K562 (cell line): Measurements from ENCODE around the gene TOR1AIP1. TPM values are rescaled to one million over a fixed set of nuclear protein-coding genes. Genes with fewer than 3 reads are reported as not detected.

Experiments
- ATAC-seq: fragments of 200-7000 bp; cut with Tn5 transposase; 3 replicates; pipeline ENCODE4 v1.9.1; 2020; ENCODE audit warnings: moderate library complexity
- BruUV-seq: library from RNA; stranded (reverse); fragments of 400-500 nt; replicated peaks from 2 replicates; lab custom pipeline; 2021; lab: Mats Ljungman, UMichigan
- CTCF ChIA-PET: fragments of 300-600 bp; formaldehyde crosslinking; extraction: SDS; loops from one replicate; lab custom pipeline; 2021; ENCODE audit warnings: low intra/inter-chr PET ratio; lab: Yijun Ruan, JAX
- POLR2A ChIA-PET: fragments of 300-600, 350-650 bp; sonication (Branson Sonifier 250); formaldehyde crosslinking; extraction: SDS; loops from one replicate; lab custom pipeline; 2021; ENCODE audit warnings: antibody characterized with exemption, inconsistent platforms; lab: Yijun Ruan, JAX
- DNase-seq, 4 experiments: peaks; one replicate each; pipeline versions ENCODE4 v3.0.0 to v3.0.0-alpha.2; 2011 to 2018; ENCODE audit warnings: low spot score in 3 of 4, mixed read lengths in 3 of 4; ENCODE audit errors: extremely low read depth in 1 of 4
- FAIRE-seq: peaks from 2 replicates; lab custom pipeline; 2011; peaks lifted over from hg19 to GRCh38; lab: Jason Lieb, UNC
- H2AFZ ChIP-seq: 2 replicates; pipeline ENCODE4 v1.6.0; 2011; ENCODE audit warnings: low read depth, low read length, control low read depth, inconsistent platforms
- H3K27ac ChIP-seq: fragments of 200-600 bp; 3 replicates; pipeline ENCODE4 v1.8.0; 2011; ENCODE audit warnings: low read depth, mild to moderate bottlenecking, control low read depth, inconsistent platforms, low read length, moderate library complexity, mixed read lengths; ENCODE audit errors: extremely low read depth
- H3K27me3 ChIP-seq, 2 experiments: fragments of 300-600 bp in 1 of 2; 2 replicates in 1 of 2; 3 replicates in 1 of 2; pipeline versions ENCODE4 v1.6.0 to v1.8.0; 2011; ENCODE audit warnings: inconsistent platforms in 2 of 2, low read length in 2 of 2, mild to moderate bottlenecking in 1 of 2, mixed read lengths in 1 of 2, moderate library complexity in 1 of 2; ENCODE audit not compliant: control insufficient read depth in 2 of 2, insufficient read depth in 2 of 2
- H3K36me3 ChIP-seq: fragments of 300-600 bp; 3 replicates; pipeline ENCODE4 v1.8.0; 2011; ENCODE audit warnings: mild to moderate bottlenecking, low read length, inconsistent platforms; ENCODE audit not compliant: control insufficient read depth, insufficient read depth
- H3K4me1 ChIP-seq, 2 experiments: fragments of 200-600 bp in 1 of 2; replicated peaks in 1 of 2; 2 replicates in 1 of 2; 3 replicates in 1 of 2; pipeline versions ENCODE4 v1.5.1 to v1.8.0; 2011; ENCODE audit warnings: inconsistent platforms in 2 of 2, low read length in 2 of 2, mild to moderate bottlenecking in 1 of 2, mixed read lengths in 1 of 2, moderate library complexity in 1 of 2; ENCODE audit not compliant: control insufficient read depth in 2 of 2, insufficient read depth in 2 of 2
- H3K4me2 ChIP-seq: 2 replicates; pipeline ENCODE4 v1.6.1; 2011; ENCODE audit warnings: low read length, control low read depth, inconsistent platforms, mixed read lengths; ENCODE audit not compliant: insufficient read depth
- H3K4me3 ChIP-seq: fragments of 200-600 bp; sonication (generic), shearing (Covaris generic); 2 replicates; pipeline ENCODE4 v1.5.1; 2016; ENCODE audit warnings: control low read depth, inconsistent platforms
- H3K79me2 ChIP-seq: fragments of 200-600 bp; 3 replicates; pipeline ENCODE4 v1.8.0; 2011; ENCODE audit warnings: low read length, inconsistent platforms; ENCODE audit not compliant: control insufficient read depth, insufficient read depth
- H3K9ac ChIP-seq, 2 experiments: 2 replicates each; pipeline versions ENCODE4 v1.6.0 to v1.6.1; 2011; ENCODE audit warnings: low read depth in 2 of 2, low read length in 2 of 2, control low read depth in 1 of 2, inconsistent platforms in 1 of 2, mild to moderate bottlenecking in 1 of 2, mixed read lengths in 1 of 2; ENCODE audit not compliant: insufficient read depth in 1 of 2
- H3K9me1 ChIP-seq: one replicate; pipeline ENCODE4 v1.6.0; 2011; ENCODE audit warnings: inconsistent platforms, mild to moderate bottlenecking, low read length, moderate library complexity; ENCODE audit not compliant: control insufficient read depth, insufficient read depth
- H3K9me3 ChIP-seq: replicated peaks from 2 replicates; pipeline ENCODE4 v1.5.1; 2011; ENCODE audit warnings: low read depth, low read length, inconsistent platforms; ENCODE audit not compliant: control insufficient read depth, insufficient read depth
- H4K20me1 ChIP-seq: replicated peaks from 2 replicates; pipeline ENCODE4 v1.6.1; 2011; ENCODE audit warnings: low read length, inconsistent platforms, mixed read lengths; ENCODE audit not compliant: control insufficient read depth, insufficient read depth
- CC2D1A ChIP-seq: fragments of 450-650 bp; IDR thresholded peaks from 2 replicates; pipeline ENCODE4 v1.6.1; 2017; ENCODE audit warnings: mild to moderate bottlenecking
- CSDE1 ChIP-seq, 2 experiments: fragments of 450-650 bp; IDR thresholded peaks; 2 replicates each; pipeline ENCODE4 v1.6.1; 2016; ENCODE audit warnings: mild to moderate bottlenecking in 1 of 2
- GTF2F1 ChIP-seq: IDR thresholded peaks from 2 replicates; pipeline ENCODE4 v1.6.1; 2011; ENCODE audit warnings: low read depth, low read length, improper control_type of control experiment
- HES1 ChIP-seq: fragments of 450-650 bp; IDR thresholded peaks from 2 replicates; pipeline ENCODE4 v1.6.1; 2016; ENCODE audit warnings: low read depth, mild to moderate bottlenecking, moderate library complexity
- HSF4 ChIP-seq: fragments of 250-450 bp; sonication (Bioruptor Pico); IDR thresholded peaks from 2 replicates; pipeline ENCODE4 v2.1.2; 2022; ENCODE audit warnings: mild to moderate bottlenecking, moderate library complexity, borderline replicate concordance
- NCOA2 ChIP-seq, 2 experiments: fragments of 450-650 bp; IDR thresholded peaks; 2 replicates each; pipeline ENCODE4 v1.6.1; 2018; ENCODE audit warnings: mild to moderate bottlenecking in 2 of 2, moderate library complexity in 1 of 2; ENCODE audit not compliant: partially characterized antibody in 2 of 2
- NEUROD1 ChIP-seq: fragments of 150-350 bp; IDR thresholded peaks from 2 replicates; pipeline ENCODE4 v1.6.1; 2014; ENCODE audit warnings: borderline replicate concordance, low read length, low read depth; ENCODE audit not compliant: partially characterized antibody
- PHB ChIP-seq: fragments of 250-450 bp; sonication (Bioruptor Pico); IDR thresholded peaks from 2 replicates; pipeline ENCODE4 v1.5.0; 2021
- PYGO2 ChIP-seq: fragments of 450-650 bp; IDR thresholded peaks from 2 replicates; pipeline ENCODE4 v1.6.1; 2016; ENCODE audit warnings: mild to moderate bottlenecking, missing genetic modification characterization, moderate library complexity, missing compliant biosample characterization
- SFPQ ChIP-seq: fragments of 200-400 bp; formaldehyde crosslinking; IDR thresholded peaks from 2 replicates; pipeline ENCODE4 v1.6.1; 2017; ENCODE audit warnings: mild to moderate bottlenecking, low read depth, low read length, moderate library complexity
- ZBTB9 ChIP-seq: fragments of 450-650 bp; formaldehyde crosslinking; IDR thresholded peaks from 2 replicates; pipeline ENCODE4 v1.4.0; 2020; ENCODE audit warnings: mild to moderate bottlenecking, moderate library complexity
- ZNF12 ChIP-seq: sonication (generic); formaldehyde crosslinking; IDR thresholded peaks from 2 replicates; pipeline ENCODE4 v1.4.0; 2020; ENCODE audit warnings: mild to moderate bottlenecking, missing genetic modification reagents
- ZNF507 ChIP-seq: conservative IDR thresholded peaks from 2 replicates; pipeline ENCODE4 v1.6.1; 2017; ENCODE audit warnings: missing genetic modification characterization, missing compliant biosample characterization
- WGBS: fragments of 100-300 bp; shearing (Covaris generic); methylation state at CpG from one replicate; pipeline ENCODE4 v1.1.6; 2016; ENCODE audit warnings: low coverage, mixed read lengths; ENCODE audit not compliant: insufficient coverage; ENCODE audit errors: missing lambda C conversion rate; 5-methylcytosine and 5-hydroxymethylcytosine counted together
- in situ Hi-C: fragments of 300-500 bp; cut with MboI; formaldehyde crosslinking; loops from 4 replicates; pipeline ENCODE4 v1.15.0; 2018; ENCODE audit warnings: inconsistent platforms, mixed read lengths
- intact Hi-C: fragments of 100-400 bp; cut with micrococcal nuclease; formaldehyde crosslinking; loops from 2 replicates; pipeline ENCODE4 v1.14.2; 2022
- polyA plus RNA-seq, 8 experiments: library from polyadenylated mRNA; depleted of rRNA in 4 of 8; stranded (reverse) in 5 of 8; unstranded in 3 of 8; fragments of >200 nt; fragmentation: Nextera tagmentation in 2 of 8; fragmentation: Illumina TruSeq in 1 of 8; extraction: Ambion mirVana in 2 of 8; extraction: Trizol in 1 of 8; gene quantifications; 2 replicates each; pipeline versions ENCODE4 v1.2.1 to v1.2.3, GENCODE V29; 2011 to 2014; ENCODE audit warnings: inconsistent platforms in 1 of 8, missing spikeins in 1 of 8
- total RNA-seq, 7 experiments: library from RNA; depleted of rRNA in 6 of 7; stranded (reverse); fragments of >200 nt in 6 of 7; fragmentation: Illumina TruSeq in 2 of 7; extraction: Trizol in 2 of 7; gene quantifications; 2 replicates each; pipeline versions ENCODE4 v1.2.1 to v1.2.3, GENCODE V29; 2011 to 2021; ENCODE audit warnings: low replicate concordance in 1 of 7
- TF ChIP-seq, protein P1 (sequence below): fragments of 450-650 bp; formaldehyde crosslinking; IDR thresholded peaks from 2 replicates; pipeline ENCODE4 v1.4.0; 2020; ENCODE audit warnings: mild to moderate bottlenecking

The TOR1AIP1 gene
- total and polyA plus RNA-seq, 9 of the 15 experiments (the other 6 are each of a cell fraction or from before 2014, with no cell fraction given) = 18.1 to 46.9 (median 35.5) TPM

- peaks cover 79% of the 10 kb centered on the region for H3K79me2 ChIP-seq
- peaks cover 11 to 14% of the 10 kb centered on the region in 2 experiments; a peak in 3 of 5 replicates for H3K4me1 ChIP-seq
- intact Hi-C loops (loop anchor here (5.0 kb wide), 1 partner anchor 282 kb away; no protein-coding TSS in a partner anchor), in situ Hi-C loops (no loop called here)
- H3K9ac ChIP-seq = peak overlapping the region in 1 of 2 experiments; percentile 86; a peak in 2 of 4 replicates
- CTCF ChIA-PET = no interaction called here
- no peak for DNase-seq
- peaks cover 50% of the 10 kb centered on the region for H3K36me3 ChIP-seq
- H3K27ac ChIP-seq = peak overlapping the region; percentile 3; the same call in 1 of the 3 replicates
- POLR2A ChIA-PET = interaction anchor here (0.5 to 2.8 kb wide), 7 partner anchors 9 to 749 kb away, joined by 3 to 10 read pairs (median 5); no protein-coding TSS in a partner anchor
- ATAC-seq = no peak
- peak overlapping the region; percentile 96; the same call in 1 of the 2 replicates for H3K4me2 ChIP-seq
- BruUV-seq = no TSS peak
- WGBS = 92% methylated on average over 4 of the region's 4 CpGs
- no peak for FAIRE-seq
- H3K9me1 ChIP-seq = no peaks in the 10 kb centered on the region
- H3K27me3 ChIP-seq = no peaks in the 10 kb centered on the region
- no peaks in the 10 kb centered on the region for H4K20me1 ChIP-seq
- H3K9me3 ChIP-seq = no peaks in the 10 kb centered on the region
- no peak overlapping the region for H2AFZ ChIP-seq
- H3K4me3 ChIP-seq = peak overlapping the region; percentile 71
- TF ChIP-seq CC2D1A (no peak), SFPQ (no peak), NCOA2 (IDR thresholded peaks at IDR 0.05; ENCODE audit: partially characterized antibody in 2 of 2) (peak in 1 of 2 experiments; percentile 11), GTF2F1 (no peak), HSF4 (CRISPR knock-in tag) (no peak), CSDE1 (IDR thresholded peaks at IDR 0.05) (0 out of 4 replicates have a peak, but pooled peaks of 1 of the 2 experiments have one; percentile 24), PHB (CRISPR knock-in tag) (no peak), ZBTB9 (CRISPR knock-in tag) (no peak), NEUROD1 (no peak), ZNF12 (CRISPR knock-in tag) (no peak), HES1 (0 out of 2 replicates have a peak, but pooled peaks have one; percentile 4), ZNF507 (tag) (no peak), PYGO2 (tag) (no peak)
- TF ChIP-seq, protein P1, sequence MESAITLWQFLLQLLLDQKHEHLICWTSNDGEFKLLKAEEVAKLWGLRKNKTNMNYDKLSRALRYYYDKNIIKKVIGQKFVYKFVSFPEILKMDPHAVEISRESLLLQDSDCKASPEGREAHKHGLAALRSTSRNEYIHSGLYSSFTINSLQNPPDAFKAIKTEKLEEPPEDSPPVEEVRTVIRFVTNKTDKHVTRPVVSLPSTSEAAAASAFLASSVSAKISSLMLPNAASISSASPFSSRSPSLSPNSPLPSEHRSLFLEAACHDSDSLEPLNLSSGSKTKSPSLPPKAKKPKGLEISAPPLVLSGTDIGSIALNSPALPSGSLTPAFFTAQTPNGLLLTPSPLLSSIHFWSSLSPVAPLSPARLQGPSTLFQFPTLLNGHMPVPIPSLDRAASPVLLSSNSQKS (CRISPR knock-in tag) = no peak
Observed at GRCh38 chr1:179875596-179876299, 6.3 kb upstream of the TOR1AIP1 start.
